ENCODE results near the gene PCDHGA10. TPM values are rescaled to one million over a fixed set of nuclear protein-coding genes. Genes with fewer than 3 reads are reported as not detected.
"Not testable (repeated sequence)": the region's sequence is repeated elsewhere in the genome, so short reads cannot be mapped to it uniquely, and the experiment has no call there.

PCDHGA10 gene
- total RNA-seq, 1 experiment from 2014 or later, result 0.14 TPM

- in situ Hi-C loops (cut with HindIII; ENCODE audit: low pct_unique_long_range_greater_than_20kb, low sequenced_read_pairs), result no loop called here
- no peak for DNase-seq (ENCODE audit: low read depth)
These were observed 23.4 kb upstream of the PCDHGA10 start for GRCh38 chr5:141389153-141390042.

- in situ Hi-C loops (cut with HindIII; ENCODE audit: low pct_unique_long_range_greater_than_20kb, low sequenced_read_pairs), result no loop called here
- DNase-seq (ENCODE audit: low read depth), result peak; percentile 4
These were observed 20.2 kb upstream of the PCDHGA10 start, which contains the start of gene PCDHGA8 for GRCh38 chr5:141392429-141393198. PCDHGA8 (plus strand) TSS chr5:141392633; CDS start chr5:141392814, 181 bp downstream.

DNA sequence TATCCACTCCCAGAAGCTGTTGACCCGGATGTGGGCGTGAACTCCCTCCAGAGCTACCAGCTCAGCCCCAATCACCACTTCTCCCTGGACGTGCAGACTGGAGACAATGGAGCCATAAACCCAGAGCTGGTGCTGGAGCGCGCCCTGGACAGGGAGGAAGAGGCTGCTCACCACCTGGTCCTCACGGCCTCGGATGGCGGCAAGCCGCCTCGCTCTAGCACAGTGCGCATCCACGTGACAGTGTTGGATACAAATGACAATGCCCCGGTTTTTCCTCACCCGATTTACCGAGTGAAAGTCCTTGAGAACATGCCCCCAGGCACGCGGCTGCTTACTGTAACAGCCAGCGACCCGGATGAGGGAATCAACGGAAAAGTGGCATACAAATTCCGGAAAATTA is 19.5 kb upstream of the PCDHGA10 start:
- in situ Hi-C loops (cut with HindIII; ENCODE audit: low pct_unique_long_range_greater_than_20kb, low sequenced_read_pairs), result no loop called here
- DNase-seq (ENCODE audit: low read depth), result no peak

DNA sequence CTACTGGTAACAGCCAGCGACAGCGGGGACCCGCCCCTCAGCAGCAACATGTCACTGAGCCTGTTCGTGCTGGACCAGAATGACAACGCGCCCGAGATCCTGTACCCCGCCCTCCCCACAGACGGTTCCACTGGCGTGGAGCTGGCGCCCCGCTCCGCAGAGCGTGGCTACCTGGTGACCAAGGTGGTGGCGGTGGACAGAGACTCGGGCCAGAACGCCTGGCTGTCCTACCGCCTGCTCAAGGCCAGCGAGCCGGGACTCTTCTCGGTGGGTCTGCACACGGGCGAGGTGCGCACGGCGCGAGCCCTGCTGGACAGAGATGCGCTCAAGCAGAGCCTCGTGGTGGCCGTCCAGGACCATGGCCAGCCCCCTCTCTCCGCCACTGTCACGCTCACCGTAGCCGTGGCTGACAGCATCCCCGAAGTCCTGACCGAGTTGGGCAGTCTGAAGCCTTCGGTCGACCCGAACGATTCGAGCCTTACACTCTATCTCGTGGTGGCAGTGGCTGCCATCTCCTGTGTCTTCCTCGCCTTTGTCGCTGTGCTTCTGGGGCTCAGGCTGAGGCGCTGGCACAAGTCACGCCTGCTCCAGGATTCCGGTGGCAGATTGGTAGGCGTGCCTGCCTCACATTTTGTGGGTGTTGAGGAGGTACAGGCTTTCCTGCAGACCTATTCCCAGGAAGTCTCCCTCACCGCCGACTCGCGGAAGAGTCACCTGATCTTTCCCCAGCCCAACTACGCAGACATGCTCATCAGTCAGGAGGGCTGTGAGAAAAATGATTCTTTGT is 18.2 kb upstream of the PCDHGA10 start:
- DNase-seq (ENCODE audit: low read depth); in situ Hi-C loops (cut with HindIII; ENCODE audit: low pct_unique_long_range_greater_than_20kb, low sequenced_read_pairs): not testable (repeated sequence)

DNA sequence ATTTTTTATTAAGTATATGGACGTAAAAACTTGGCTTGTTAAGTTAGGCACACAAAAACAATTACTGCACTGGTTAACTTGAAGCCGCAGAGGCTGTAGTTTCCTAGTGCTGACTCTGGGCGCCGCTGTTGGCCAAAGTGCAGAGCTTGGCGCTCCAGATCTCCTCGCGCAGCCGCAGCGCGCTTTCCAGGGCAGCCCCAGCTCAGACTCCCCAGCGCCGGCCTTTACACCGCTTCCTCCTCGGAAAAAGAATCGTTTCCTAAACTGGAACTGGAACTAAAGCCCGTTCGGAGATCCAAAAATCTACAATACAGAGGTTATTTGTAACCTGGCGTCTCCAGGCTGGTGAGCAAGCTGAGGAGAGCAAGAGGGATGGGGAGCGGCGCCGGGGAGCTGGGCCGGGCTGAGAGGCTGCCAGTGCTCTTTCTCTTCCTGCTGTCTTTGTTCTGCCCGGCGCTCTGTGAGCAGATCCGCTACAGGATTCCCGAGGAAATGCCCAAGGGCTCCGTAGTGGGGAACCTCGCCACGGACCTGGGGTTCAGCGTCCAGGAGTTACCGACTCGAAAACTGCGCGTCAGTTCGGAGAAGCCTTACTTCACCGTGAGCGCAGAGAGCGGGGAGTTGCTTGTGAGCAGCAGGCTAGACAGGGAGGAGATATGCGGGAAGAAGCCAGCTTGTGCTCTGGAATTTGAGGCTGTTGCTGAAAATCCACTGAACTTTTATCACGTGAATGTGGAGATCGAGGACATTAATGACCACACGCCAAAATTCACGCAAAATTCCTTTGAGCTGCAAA is 14.8 kb upstream of the PCDHGA10 start, which contains the start of gene PCDHGB5:
Gene PCDHGB5, plus strand, starts transcription at position 192 of the 796 bp plus-strand sequence. Its CDS starts 181 bp downstream, at position 373.
- not testable (repeated sequence) for DNase-seq (ENCODE audit: low read depth)

DNA sequence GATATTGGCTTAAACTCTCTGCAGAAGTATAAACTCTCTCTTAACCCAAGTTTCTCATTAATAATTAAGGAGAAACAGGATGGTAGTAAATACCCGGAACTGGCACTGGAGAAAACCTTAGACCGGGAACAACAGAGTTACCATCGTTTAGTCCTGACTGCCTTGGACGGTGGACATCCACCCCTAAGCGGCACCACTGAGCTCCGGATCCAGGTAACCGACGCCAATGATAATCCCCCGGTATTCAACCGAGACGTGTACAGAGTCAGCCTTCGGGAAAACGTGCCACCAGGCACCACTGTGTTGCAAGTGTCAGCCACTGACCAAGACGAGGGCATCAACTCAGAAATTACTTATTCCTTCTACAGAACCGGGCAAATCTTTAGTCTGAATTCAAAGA is 14.2 kb upstream of the PCDHGA10 start:
- no peak for DNase-seq (ENCODE audit: low read depth)
- in situ Hi-C loops (cut with HindIII; ENCODE audit: low pct_unique_long_range_greater_than_20kb, low sequenced_read_pairs), result no loop called here

More for the DNA sequence above, 14.8 kb upstream of the PCDHGA10 start, which contains the start of gene PCDHGB5:
- in situ Hi-C loops (cut with HindIII; ENCODE audit: low pct_unique_long_range_greater_than_20kb, low sequenced_read_pairs), result not testable (repeated sequence)

DNA sequence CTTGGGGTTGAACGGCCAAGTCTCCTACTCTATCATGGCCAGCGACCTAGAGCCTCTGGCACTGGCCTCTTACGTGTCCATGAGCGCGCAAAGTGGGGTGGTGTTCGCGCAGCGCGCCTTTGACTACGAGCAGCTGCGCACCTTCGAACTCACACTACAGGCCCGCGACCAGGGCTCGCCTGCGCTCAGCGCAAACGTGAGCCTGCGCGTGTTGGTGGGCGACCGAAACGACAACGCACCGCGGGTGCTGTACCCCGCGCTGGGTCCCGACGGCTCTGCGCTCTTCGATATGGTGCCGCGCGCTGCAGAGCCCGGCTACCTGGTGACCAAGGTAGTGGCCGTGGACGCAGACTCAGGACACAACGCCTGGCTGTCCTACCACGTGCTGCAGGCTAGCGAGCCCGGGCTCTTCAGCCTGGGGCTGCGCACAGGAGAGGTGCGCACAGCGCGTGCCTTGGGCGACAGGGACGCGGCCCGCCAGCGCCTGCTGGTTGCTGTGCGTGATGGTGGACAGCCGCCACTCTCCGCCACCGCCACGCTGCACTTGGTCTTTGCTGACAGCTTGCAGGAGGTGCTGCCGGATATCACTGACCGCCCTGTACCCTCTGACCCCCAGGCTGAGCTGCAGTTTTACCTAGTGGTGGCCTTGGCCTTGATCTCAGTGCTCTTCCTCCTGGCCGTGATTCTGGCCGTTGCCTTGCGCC is 13.1 kb upstream of the PCDHGA10 start:
- DNase-seq (ENCODE audit: low read depth), result no peak
- in situ Hi-C loops (cut with HindIII; ENCODE audit: low pct_unique_long_range_greater_than_20kb, low sequenced_read_pairs), result no loop called here

DNA sequence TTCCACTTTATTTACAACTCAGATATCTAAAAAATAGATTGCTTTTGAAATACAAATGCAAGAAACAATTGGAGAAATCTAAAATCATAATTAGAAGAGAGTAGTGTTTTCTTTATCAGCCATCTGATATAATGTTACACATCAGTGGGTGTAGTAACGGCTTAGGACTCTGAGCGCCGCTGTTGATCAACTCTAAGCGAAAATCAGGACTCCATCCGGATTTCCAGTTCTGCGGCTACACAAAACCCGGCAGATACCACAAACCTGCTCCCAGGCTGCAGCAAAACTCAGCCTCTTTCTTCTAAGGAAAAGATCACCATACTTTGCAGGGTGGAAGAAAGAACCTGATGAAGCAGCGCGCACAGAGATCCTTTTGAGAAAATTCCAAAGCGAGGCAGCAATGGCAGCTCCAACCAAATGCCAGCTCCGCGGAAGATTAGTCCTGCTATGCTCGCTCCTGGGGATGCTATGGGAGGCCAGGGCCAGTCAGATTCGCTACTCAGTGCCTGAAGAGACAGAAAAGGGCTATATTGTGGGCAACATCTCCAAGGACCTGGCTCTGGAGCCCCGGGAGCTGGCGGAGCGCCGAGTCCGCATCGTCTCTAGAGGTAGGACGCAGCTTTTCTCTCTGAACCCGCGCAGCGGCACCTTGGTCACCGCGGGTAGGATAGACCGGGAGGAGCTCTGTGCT is 10.1 kb upstream of the PCDHGA10 start, which contains the start of gene PCDHGA9:
Gene PCDHGA9, plus strand, starts transcription at position 226 of the 691 bp plus-strand sequence. Its CDS starts 175 bp downstream, at position 401.
- in situ Hi-C loops (cut with HindIII; ENCODE audit: low pct_unique_long_range_greater_than_20kb, low sequenced_read_pairs), result no loop called here
- no peak for DNase-seq (ENCODE audit: low read depth)

GRCh38 chr5:141403387-141403786 is 9.4 kb upstream of the PCDHGA10 start:
- in situ Hi-C loops (cut with HindIII; ENCODE audit: low pct_unique_long_range_greater_than_20kb, low sequenced_read_pairs), result no loop called here
- DNase-seq (ENCODE audit: low read depth), result no peak

DNA sequence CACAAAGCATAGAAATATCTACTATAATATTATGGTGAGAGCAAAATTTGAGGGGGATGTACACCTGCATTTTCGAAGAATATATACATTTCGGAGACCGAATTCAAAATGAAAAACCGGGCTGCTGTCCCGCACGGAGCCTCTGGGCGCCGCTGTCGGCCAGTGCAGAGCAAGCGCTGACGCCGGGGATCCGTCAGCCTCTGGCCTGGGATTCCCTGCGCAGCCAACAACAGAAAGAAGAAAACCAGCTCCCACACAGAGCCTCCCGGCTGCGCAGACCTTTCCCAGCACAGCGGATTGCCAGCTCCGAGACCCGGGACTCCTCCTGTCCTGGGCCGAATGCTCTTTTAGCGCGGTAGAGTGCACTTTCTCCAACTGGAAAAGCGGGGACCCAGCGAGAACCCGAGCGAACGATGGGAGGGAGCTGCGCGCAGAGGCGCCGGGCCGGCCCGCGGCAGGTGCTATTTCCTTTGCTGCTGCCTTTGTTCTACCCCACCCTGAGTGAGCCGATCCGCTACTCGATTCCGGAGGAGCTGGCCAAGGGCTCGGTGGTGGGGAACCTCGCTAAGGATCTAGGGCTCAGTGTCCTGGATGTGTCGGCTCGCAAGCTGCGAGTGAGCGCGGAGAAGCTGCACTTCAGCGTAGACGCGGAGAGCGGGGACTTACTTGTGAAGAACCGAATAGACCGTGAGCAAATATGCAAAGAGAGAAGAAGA is 4.8 kb upstream of the PCDHGA10 start, which contains the start of gene PCDHGB6:
Gene PCDHGB6, plus strand, starts transcription at position 232 of the 716 bp plus-strand sequence. Its CDS starts 182 bp downstream, at position 414.
- in situ Hi-C loops (cut with HindIII; ENCODE audit: low pct_unique_long_range_greater_than_20kb, low sequenced_read_pairs), result not testable (repeated sequence)
- peak; percentile 58 for DNase-seq (ENCODE audit: low read depth)

DNA sequence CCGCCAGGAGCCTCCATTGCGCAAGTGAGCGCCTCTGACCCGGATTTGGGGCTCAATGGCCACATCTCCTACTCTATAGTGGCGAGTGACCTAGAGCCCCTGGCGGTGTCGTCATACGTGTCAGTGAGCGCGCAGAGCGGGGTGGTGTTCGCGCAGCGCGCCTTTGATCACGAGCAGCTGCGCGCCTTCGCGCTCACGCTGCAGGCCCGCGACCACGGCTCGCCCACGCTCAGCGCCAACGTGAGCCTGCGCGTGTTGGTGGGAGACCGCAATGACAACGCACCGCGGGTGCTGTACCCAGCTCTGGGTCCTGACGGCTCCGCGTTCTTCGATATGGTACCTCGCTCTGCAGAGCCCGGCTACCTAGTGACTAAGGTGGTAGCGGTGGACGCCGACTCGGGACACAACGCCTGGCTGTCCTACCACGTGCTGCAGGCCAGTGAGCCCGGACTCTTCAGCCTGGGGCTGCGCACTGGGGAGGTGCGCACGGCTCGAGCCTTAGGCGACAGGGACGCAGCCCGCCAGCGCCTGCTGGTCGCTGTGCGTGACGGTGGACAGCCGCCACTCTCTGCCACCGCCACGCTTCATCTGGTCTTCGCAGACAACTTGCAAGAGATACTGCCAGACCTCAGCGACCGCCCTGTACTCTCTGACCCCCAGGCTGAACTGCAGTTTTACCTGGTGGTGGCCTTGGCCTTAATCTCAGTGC is 3.0 kb upstream of the PCDHGA10 start:
- in situ Hi-C loops (cut with HindIII; ENCODE audit: low pct_unique_long_range_greater_than_20kb, low sequenced_read_pairs), result no loop called here
- no peak for DNase-seq (ENCODE audit: low read depth)

DNA sequence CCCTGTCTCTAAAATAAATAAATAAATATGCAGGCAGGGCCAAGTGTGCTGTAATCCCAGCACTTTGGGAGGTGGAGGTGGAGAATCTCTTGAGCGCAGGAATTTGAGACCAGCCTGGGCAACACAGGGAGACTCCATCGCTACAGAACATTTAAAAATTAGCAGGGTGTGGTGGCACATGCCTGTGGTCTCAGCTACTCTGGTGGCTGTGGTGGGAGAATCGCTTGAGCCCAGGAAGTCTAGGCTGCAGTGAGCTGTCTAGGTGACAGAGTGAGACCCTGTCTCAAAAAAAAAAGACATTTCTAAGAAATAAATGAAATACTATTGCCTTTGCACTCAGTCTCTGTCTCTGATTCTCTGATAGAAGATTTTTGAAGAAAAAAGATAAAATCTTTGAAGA is 1.2 kb upstream of the PCDHGA10 start:
- in situ Hi-C loops (cut with HindIII; ENCODE audit: low pct_unique_long_range_greater_than_20kb, low sequenced_read_pairs), result no loop called here
- no peak for DNase-seq (ENCODE audit: low read depth)

GRCh38 chr5:141413540-141414069 is 818 bp downstream of the PCDHGA10 start:
- in situ Hi-C loops (cut with HindIII; ENCODE audit: low pct_unique_long_range_greater_than_20kb, low sequenced_read_pairs), result no loop called here
- DNase-seq (ENCODE audit: low read depth), result no peak

- in situ Hi-C loops (cut with HindIII; ENCODE audit: low pct_unique_long_range_greater_than_20kb, low sequenced_read_pairs); DNase-seq (ENCODE audit: low read depth): not testable (repeated sequence)
These were observed 1.9 kb downstream of the PCDHGA10 start for GRCh38 chr5:141414548-141415274.

All from Caki2 (cell line).